Stomach (tissue), 4 donors: ENCODE data around the gene TMEM74B.

Experiments used
- POLR2A ChIP-seq, 4 donors: fragments of 450-650 bp; IDR thresholded peaks; one replicate each; pipeline ENCODE4 v1.6.1; 2016; ENCODE audit warnings: antibody characterized with exemption in 4 of 4, control low read depth in 2 of 4, mild to moderate bottlenecking in 1 of 4, moderate library complexity in 1 of 4
- POLR2AphosphoS5 ChIP-seq, 3 donors: sonication (generic); formaldehyde crosslinking; IDR thresholded peaks; one replicate each; pipeline ENCODE4 v1.6.1; 2016; ENCODE audit warnings: antibody characterized with exemption in 3 of 3
- TF ChIP-seq, protein P1 (sequence below), 7 experiments: fragments of 450-650 bp in 4 of 7; fragments of 200-600 bp in 3 of 7; sonication (generic) in 3 of 7; IDR thresholded peaks; one replicate each; pipeline ENCODE4 v1.5.1; 2016 to 2019; ENCODE audit warnings: antibody characterized with exemption in 7 of 7, control low read depth in 2 of 7, mild to moderate bottlenecking in 1 of 7

DNA sequence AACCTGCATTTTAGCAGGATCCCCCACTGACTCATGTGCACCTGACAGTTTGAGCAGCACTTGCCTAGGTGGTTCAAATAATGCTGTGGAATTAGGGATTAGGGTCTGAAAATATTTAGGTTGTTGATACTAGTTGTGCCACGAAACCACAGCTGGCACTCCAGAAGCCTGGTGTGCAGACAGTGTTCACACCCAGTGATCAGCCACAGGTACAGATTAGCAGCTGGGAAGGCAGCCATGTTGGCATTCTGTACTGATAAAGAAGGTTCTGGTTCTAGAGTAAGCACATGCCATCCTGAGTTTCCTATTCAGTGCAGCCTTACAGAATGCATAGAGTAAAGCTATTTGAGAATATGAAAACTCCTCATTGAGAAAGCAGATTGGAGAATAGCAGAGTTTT lies 30.1 kb downstream of the TMEM74B start:
- TF ChIP-seq, protein P1, sequence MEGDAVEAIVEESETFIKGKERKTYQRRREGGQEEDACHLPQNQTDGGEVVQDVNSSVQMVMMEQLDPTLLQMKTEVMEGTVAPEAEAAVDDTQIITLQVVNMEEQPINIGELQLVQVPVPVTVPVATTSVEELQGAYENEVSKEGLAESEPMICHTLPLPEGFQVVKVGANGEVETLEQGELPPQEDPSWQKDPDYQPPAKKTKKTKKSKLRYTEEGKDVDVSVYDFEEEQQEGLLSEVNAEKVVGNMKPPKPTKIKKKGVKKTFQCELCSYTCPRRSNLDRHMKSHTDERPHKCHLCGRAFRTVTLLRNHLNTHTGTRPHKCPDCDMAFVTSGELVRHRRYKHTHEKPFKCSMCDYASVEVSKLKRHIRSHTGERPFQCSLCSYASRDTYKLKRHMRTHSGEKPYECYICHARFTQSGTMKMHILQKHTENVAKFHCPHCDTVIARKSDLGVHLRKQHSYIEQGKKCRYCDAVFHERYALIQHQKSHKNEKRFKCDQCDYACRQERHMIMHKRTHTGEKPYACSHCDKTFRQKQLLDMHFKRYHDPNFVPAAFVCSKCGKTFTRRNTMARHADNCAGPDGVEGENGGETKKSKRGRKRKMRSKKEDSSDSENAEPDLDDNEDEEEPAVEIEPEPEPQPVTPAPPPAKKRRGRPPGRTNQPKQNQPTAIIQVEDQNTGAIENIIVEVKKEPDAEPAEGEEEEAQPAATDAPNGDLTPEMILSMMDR (IDR thresholded peaks at IDR 0.05), result no peak
- TF ChIP-seq POLR2AphosphoS5 (IDR thresholded peaks at IDR 0.05), result no peak
- no peak for TF ChIP-seq POLR2A (IDR thresholded peaks at IDR 0.05)
